ENCODE results near the gene UHRF1.
"Not testable (repeated sequence)": the region's sequence is repeated elsewhere in the genome, so short reads cannot be mapped to it uniquely, and the experiment has no call there.

Gene UHRF1

DNA sequence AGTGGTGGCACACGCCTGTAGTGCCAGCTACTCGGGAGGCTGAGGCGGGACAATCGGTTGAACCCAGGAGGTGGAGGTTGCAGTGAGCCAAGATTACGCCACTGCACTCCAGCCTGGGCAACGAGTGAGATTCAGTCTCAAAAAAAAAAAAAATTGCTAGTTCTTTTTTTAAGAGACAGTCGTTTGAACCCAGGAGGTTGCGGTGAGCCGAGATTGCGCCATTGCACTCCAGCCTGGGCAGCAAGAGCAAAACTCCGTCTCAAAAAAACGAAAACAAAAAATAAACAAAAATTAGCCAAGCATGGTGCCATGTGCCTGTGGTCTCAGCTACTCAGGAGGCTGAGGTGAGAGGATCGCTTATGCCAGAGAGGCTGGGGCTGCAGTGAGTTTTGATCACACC, 8.4 kb upstream of the UHRF1 start:
- DNase-seq (ENCODE audit: low read depth), result not testable (repeated sequence)

DNA sequence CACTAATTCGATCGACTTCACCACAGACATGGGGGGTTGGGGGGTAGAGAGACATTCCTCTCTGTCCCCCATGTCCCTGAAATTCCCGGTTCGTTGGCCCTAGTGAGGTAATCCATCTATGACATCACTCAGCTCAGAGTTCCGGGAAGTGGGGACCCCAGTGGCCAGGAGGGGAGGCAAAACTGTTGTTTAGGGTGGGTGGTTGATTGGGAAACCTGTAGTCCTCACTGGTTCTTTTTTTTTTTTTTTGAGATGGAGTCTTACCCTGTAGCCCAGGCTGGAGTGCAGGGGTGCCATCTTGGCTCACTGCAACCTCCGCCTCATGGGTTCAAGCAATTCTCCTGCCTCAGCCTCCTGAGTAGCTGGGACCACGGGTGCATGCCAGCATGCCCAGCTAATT, 6.5 kb upstream of the UHRF1 start, which contains the start of gene ARRDC5:
Gene ARRDC5, minus strand, starts transcription at position 101 of the 400 bp plus-strand sequence. Its CDS starts 71 bp downstream, at position 30.
- DNase-seq (ENCODE audit: low read depth), result no peak

DNA sequence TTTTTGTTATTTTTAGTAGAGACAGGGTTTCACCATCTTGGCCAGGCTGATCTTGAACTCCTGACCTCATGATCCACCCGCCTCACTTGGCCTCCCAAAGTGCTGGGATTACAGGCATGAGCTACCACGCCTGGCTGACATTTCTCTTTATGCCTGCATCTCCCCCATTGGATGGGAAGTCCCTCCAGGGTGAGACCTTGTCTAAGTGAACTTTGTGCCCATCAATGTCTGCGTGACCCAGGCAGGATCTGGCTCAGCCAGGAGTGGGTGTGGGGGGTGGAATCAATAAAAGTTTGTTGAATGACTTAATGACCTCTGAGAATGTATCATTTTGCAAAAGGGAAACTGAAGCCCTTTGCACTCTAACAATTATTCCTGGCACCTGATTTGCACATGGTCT, 4.8 kb upstream of the UHRF1 start:
- no peak for DNase-seq (ENCODE audit: low read depth)

DNA sequence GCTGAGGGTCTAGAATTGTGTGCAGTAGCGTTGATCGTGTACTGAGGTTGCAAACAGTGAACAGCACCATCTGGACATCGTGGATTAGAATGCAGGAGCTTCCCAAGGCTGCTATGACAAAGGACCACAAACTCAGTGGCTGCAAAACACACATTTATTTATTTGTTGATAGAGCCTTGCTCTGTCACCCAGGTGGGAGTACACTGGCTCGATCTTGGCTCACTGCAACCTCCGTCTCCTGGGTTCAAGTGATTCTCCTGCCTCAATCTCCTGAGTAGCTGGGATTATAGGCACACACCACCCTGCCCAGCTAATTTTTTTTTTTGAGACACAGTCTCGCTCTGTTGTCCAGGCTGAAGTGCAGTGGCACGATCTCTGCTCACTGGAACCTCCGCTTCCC, 2.3 kb upstream of the UHRF1 start:
- no peak for DNase-seq (ENCODE audit: low read depth)

DNA sequence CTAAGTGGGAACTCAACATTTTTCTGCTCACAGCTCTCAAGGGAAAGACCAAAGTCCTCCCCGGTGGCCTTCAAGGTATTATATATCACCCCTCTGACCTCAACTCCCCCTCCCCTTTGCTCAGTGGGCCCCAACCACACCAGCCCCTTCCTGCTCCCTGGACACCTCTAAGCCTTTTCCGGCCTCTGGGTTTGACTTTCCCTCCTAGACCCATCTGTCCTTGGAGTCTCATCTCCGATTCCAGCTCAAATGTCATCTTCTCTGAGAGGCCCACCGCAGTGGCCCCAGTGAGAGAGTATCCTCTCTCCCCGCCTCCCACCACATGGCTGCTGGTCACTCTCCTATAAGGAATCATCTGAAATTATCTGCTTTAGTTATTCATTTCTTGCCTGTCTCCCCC, 941 bp upstream of the UHRF1 start:
- DNase-seq (ENCODE audit: low read depth), result no peak

DNA sequence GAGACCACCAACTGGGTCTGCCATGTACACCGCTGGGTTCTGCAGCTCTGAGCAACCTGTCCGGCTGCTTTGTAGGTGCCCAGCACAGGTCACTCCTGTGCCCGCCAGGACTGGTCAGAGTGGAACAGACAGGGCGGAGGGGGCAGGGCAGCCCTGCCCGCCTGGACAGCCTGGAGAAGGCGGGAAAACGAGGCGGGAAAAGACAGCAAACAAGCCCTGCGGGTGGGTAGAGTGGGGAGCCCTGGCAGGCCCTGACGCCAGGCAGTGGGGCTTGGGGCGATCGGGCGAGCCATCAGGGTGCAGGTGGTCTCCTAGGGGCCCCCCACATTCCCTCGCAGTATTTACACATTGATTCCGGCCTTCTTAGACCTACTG, 533 bp upstream of the UHRF1 start:
- DNase-seq (ENCODE audit: low read depth), result no peak

DNA sequence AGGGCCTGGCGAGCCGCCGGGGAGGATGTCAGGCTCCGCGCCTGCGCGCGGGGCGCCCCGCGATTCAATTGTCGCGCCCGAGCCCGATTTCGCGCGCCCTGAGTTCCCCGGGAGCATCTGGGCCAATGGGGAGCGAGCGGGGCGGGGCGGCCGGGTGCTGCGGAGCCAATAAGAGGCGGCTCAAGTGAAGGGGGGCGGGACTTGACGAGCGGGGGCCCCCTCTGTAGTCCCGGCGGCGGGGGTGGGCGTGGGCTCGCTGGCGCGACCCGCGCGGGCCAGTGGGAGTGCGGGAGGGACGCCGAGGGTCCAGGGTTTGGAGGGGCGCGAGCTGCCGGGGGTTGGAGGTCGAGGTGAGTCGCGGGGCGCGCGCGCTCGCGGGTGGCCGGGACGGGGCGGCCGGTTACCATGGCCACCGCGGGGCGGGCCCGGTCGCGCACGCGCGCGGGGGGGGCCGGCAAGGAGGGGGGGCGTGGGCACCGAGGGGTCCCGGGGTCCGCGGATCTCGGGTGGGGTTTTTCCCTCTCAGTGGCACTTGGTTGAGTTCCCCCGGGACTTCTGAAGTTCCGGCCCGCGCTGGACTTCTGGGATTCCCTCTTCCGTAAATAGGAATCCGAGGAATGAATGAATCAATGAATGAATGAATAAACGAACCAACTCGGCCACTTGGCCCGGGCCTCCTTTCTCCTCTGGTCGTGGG, 744 bp downstream of the UHRF1 start:
- DNase-seq (ENCODE audit: low read depth), result peak; percentile 87

DNA sequence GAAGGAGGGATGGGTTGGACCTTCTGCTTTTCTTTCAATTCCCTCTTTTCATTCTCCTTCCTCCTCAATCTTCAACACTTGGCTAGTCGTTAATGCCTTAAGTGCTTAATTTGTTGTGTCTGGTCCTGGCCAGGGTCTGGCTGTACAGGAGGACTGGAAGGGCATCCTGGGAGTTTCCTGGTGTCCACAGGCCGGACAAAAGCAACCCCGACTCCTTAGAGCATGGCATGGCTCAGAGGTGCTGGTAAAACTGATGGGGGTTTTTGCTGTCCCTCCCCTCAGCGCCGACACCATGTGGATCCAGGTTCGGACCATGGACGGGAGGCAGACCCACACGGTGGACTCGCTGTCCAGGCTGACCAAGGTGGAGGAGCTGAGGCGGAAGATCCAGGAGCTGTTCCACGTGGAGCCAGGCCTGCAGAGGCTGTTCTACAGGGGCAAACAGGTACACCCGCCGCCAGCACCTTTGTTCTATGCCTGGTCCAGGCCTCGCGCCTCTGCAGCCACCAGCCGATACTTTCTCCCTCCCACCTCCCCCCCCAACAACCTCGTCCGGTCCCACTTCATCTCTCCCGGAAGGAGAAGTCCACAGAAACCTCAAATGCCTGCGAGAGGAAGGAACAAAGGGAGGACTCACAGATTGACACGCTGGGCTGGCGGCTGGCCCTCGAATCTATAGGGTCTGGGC, 1.4 kb downstream of the UHRF1 start:
- no peak for DNase-seq (ENCODE audit: low read depth)

DNA sequence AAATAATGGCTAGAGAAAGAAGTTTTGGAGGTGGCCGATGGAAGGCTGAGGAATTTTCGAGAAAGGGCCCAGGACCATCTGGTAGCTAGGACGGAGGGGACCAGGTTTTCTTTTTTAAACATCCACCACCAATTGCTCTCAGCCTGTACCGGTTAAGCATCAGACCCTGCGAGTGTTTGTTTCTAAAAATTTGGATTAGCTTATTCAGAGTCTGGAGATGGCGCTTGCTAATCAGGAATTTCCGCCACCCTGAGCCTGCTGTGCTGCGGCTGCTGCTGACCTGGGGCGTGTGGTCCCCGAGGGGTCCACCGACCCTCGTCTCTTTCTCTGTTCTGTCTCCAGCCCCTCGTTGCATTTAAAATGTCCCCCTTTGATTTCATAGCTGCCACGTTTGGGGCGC, 2.0 kb downstream of the UHRF1 start:
- no peak for DNase-seq (ENCODE audit: low read depth)

DNA sequence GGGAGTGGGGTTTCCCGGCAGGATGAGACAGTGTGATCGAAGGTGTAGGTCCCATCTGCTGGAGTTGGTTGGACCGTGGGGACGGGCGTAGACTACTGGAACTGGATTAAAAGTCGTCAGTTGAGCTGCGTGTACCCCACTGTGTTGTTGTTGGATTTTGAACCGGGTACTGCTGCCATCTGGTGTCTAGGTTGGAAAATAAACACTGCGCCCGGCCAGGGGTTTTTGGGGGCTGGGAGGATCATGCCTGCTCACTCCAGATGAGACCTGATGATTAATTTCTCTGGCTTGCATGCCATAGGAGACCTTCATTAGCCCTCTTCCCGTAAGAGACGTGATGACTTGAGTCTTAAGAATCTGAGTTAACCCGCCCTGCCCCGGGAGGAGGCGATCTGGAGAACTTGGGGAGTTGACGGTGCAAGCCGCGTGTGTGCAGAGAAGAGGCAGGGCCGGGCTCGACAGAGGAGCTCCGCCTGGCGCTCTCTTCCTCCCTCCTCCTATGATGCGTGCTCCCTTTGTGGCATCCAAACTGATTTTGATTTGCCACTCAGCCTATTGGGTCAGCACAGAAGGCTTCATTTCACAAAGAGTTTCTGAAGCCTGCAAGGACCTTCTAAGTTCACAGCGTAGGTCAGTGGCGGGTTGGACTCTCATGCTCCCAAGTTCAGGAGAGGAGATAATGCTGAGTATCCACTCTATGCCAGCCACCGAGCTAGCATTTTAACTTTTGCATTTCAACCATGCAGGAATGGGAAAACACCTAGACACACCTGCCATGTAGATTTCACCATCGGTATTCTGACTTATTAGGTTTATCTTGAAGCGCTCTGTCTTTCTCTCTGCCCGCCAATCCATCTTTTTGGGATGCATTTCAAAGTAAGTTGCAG, 2.7 kb downstream of the UHRF1 start:
- peak; percentile 48 for DNase-seq (ENCODE audit: low read depth)

DNA sequence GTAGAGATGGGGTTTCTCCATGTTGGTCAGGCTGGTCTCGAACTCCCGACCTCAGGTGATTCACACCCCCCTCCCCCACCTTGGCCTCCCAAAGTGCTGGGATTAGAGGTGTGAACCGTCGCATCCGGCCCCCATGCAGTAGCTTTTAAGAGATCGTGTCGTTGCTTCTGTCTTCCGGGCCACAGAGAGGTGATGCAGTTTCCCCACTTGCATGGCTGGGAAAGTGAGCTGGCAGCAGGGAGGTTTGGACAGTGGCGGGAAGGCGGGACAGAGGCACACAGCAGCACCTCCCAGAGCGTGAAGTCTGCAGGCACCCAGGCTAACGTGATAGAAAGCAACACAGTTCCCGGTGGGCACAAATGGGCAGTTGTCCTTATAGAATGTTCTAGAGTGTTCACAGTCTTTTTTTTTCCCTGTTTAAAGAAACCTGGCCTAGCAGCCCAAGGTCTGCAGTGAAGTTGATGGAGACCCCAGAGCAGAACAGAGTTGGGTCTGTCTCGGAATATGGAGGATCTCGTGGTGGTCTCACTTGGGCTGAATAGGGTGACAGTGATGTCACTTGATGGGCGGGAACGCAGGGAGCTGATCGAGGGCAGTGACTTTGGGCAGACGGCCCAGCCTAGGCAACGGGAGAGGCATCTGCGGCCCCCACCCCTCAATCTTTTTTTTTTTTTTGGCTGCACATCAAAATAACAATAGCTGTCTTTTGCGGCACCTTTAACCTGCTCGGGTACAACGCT, 4.9 kb downstream of the UHRF1 start:
- peak; percentile 14 for DNase-seq (ENCODE audit: low read depth)

DNA sequence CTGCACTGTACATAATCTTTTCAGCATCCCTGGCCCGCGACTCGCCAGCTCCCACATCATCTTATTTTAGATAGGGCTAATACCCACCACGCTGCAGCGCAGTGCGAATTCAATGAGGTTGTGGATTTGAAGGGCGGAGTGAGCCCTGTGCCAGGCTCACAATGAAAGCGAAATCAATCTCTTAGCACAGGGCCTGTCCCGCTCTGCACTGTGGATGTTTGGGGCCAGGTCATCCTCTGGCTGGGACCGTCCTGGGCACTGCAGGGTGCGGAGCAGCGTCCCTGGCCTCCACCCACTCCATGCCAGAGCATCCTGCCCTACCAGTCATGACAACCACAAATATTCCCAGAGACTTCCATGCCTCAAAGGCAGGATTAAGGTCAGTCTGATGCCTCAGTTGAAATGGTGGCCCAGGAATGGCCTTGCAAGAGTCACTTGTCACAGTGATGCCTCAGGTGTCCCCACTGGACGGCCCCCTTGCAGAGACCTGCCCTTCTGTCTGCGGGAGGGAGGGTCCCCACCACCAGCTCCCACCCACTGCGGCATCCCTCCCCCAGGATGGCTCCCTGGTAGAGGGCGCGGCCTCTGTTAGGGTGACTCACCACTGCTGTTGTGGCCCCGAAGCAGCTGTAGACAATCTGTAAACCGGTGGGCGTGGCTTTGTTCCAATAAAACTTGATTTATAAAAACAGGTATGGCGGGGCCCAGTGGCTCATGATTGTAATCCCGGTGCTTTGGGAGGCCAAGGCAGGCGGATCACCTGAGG, 5.6 kb downstream of the UHRF1 start:
- DNase-seq (ENCODE audit: low read depth), result peak; percentile 65

DNA sequence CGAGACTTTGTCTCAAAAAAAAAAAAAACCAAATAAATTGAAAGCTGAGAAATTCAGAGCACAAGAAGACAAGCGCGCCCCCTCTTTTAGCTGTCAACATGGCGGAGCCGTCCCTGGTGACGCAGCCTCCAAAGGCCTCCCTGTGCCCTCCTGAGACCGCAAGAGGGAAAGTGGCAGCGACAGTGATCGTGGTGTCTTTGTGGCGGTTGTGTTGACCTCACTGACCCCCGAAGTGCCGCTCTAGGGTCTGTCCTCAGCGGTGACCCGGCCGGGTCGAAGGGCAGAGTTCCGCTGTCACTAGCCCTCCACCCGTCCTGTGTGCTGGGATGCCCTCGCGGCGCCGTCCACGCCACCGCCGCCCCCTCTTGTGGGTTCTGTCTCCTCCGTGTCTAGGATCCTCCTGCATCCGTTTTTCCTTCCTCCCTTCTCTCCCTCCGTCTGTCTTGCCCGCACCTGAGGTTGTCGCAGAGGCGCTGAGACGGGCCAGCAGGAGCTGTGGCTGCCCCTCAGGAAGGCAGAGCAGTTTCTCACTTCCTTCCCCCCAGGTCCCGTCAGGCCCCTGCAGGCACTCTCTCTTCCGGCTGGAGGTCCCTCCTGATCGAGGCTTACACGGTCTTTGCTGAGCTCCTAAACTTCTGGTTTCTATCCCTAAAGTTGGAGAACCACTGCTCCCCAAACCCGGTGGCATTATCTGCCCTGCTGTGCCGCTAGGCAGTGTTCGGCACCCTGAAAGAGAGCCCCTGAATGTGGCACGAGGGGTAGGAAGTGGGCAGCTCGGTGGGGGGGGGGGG, 7.2 kb downstream of the UHRF1 start:
- peak; percentile 28 for DNase-seq (ENCODE audit: low read depth)

DNA sequence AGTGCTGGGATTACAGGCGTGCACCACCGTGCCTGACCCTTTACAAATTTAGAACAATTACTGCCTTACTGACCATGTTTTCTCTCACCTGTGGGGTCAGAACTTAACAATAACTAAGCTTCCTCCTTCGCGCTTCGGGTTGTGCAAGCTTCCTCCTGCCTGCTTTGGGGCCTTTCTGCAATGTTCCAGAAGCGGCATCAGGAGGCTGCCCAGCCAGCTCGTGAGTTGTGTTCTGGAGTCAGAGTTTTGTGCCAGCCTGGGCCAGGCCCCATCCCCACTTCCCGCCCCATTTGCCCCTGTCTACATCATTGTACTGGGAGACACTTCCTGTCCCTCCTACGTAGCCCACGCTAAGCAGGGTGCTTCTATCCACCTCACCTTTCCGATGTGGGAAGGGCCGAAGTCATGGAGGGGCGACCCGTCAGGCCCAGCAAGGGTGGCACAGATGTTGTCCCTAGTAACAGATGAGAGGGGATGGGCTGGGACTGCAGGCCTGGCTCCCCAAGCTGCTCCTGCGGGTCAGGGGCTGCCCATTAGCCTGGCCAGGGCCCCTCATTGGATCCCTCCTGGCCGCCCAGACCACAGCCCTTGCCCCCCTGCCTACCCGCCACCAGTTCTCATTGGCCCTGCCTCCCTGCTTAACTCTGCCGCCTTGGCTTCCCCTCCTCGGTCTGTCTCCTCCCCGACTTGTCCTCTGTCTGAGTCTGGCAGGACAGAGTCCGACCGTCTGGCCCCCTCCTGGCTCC, 13.4 kb downstream of the UHRF1 start:
- DNase-seq (ENCODE audit: low read depth), result no peak

DNA sequence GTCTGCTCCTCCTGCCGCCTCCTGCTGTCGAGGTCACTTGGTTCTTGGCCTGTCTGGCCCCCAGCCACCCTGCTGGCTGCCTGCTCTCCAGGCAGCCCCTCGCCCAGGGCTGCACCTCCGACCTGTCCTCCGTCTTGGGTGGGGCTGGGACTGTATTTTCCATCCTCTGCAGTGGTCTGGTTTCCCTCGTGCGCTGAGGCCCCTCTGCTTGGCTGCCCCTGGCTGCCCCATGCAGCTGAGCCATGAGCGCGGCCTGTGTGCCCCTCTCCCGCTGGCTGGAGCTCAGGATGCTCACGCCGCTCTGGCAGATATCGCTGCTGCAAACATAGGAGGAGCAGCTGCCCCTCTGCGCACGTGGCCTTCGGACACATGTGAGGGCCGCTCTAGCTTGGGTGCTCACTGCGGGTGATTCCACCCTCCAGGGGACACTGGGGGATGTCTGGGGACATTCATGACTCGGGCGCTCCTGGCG, 14.0 kb downstream of the UHRF1 start:
- DNase-seq (ENCODE audit: low read depth), result no peak

DNA sequence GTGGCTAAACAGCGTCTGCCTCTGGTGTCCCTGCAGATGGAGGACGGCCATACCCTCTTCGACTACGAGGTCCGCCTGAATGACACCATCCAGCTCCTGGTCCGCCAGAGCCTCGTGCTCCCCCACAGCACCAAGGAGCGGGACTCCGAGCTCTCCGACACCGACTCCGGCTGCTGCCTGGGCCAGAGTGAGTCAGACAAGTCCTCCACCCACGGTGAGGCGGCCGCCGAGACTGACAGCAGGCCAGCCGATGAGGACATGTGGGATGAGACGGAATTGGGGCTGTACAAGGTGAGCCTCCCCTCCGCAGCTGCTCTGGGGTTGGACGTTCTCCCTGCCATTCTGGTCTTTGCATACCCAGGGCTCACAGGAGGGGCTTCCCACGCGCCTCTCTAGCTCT, 19.9 kb downstream of the UHRF1 start:
- no peak for DNase-seq (ENCODE audit: low read depth)

DNA sequence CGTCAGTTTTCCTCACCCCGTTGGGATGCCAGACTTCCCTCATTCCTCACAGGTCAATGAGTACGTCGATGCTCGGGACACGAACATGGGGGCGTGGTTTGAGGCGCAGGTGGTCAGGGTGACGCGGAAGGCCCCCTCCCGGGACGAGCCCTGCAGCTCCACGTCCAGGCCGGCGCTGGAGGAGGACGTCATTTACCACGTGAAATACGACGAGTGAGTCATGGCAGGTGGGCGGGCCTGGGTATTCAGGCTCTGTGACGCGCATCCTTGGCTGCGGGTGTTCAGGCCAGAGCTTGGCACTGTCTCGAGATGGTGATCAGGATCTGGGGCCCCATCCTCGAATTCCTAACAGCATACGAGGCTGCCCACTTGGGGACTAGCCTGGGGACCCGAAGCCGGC, 21.4 kb downstream of the UHRF1 start:
- DNase-seq (ENCODE audit: low read depth), result no peak

DNA sequence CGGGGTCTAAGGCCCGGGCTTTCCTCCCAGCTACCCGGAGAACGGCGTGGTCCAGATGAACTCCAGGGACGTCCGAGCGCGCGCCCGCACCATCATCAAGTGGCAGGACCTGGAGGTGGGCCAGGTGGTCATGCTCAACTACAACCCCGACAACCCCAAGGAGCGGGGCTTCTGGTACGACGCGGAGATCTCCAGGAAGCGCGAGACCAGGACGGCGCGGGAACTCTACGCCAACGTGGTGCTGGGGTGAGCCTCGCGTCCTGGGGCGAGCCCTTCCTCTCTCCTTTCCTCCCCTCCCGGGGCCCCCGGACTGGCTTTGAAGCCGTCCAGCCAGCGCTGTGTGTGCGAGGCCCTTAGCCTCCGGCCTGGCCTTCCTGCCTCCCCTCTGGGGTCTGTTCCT, 23.4 kb downstream of the UHRF1 start:
- no peak for DNase-seq (ENCODE audit: low read depth)

DNA sequence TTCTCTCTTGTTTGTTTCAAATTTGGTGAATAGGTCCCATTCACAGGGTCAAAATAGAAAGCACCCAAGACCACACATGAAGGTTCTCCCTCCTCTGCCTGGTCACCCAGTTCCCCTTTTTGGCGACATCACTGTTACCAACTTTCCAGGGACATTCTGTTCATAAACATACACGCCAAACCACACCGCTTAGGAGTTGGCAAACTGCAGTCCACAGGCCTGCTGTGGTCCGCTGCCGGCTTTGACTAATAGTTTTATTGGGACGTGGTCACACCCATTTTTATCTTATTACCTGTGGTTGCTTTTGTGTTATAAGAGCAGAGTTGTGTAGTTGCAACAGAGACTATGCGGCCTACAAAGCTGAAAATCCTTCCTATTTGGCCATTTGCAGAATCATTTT, 24.2 kb downstream of the UHRF1 start:
- no peak for DNase-seq (ENCODE audit: low read depth)

DNA sequence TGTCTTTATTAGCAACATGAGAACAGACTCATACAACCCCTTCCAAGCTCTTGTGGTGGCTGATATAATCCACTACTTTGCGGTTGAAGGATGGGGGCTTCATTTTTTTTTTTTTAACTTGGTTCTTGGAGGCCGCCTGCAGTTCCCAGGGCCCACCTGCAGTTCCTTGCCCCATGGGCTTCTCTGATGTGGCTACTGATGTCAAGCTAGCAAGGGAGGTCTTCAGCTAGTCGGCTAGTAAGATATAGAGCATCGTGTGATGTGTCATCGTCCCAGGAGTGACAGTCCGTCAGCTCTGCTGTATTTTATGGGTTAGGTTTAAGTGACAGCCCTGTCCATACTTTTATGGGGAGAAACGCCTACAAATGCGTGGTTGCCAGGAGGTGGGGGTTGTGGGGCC, 26.1 kb downstream of the UHRF1 start:
- no peak for DNase-seq (ENCODE audit: low read depth)
